ENCODE results near the gene INPP5A.
"Not testable (repeated sequence)": the region's sequence is repeated elsewhere in the genome, so short reads cannot be mapped to it uniquely, and the experiment has no call there.

INPP5A gene

GRCh38 chr10:132696204-132696603 is 158.6 kb downstream of the INPP5A start:
- DNase-seq (ENCODE audit: low read depth): no peak

- no peak for DNase-seq (ENCODE audit: low read depth)
Measured at GRCh38 chr10:132696728-132697577, 159.4 kb downstream of the INPP5A start.

- DNase-seq (ENCODE audit: low read depth): no peak
Measured at GRCh38 chr10:132697578-132698200, 160.1 kb downstream of the INPP5A start.

GRCh38 chr10:132698211-132698751 is 160.7 kb downstream of the INPP5A start:
- DNase-seq (ENCODE audit: low read depth): no peak

- no peak for DNase-seq (ENCODE audit: low read depth)
Measured at GRCh38 chr10:132698761-132699391, 161.3 kb downstream of the INPP5A start.

- DNase-seq (ENCODE audit: low read depth): no peak
Measured at GRCh38 chr10:132699411-132700155, 162.0 kb downstream of the INPP5A start.

- no peak for DNase-seq (ENCODE audit: low read depth)
Measured at GRCh38 chr10:132700156-132701098, 162.8 kb downstream of the INPP5A start.

- no peak for DNase-seq (ENCODE audit: low read depth)
Measured at GRCh38 chr10:132701099-132701845, 163.7 kb downstream of the INPP5A start.

- DNase-seq (ENCODE audit: low read depth): no peak
Measured at GRCh38 chr10:132701846-132702190, 164.2 kb downstream of the INPP5A start.

- no peak for DNase-seq (ENCODE audit: low read depth)
Measured at GRCh38 chr10:132702601-132703418, 165.2 kb downstream of the INPP5A start.

- no peak for DNase-seq (ENCODE audit: low read depth)
Measured at GRCh38 chr10:132703419-132704007, 165.9 kb downstream of the INPP5A start.

- DNase-seq (ENCODE audit: low read depth): no peak
Measured at GRCh38 chr10:132704008-132704814, 166.6 kb downstream of the INPP5A start.

- DNase-seq (ENCODE audit: low read depth): not testable (repeated sequence)
Measured at GRCh38 chr10:132704815-132705064, 167.2 kb downstream of the INPP5A start.

GRCh38 chr10:132705173-132705572 is 167.6 kb downstream of the INPP5A start:
- DNase-seq (ENCODE audit: low read depth): no peak

- no peak for DNase-seq (ENCODE audit: low read depth)
Measured at GRCh38 chr10:132705943-132706342, 168.4 kb downstream of the INPP5A start.

GRCh38 chr10:132706701-132707100 is 169.1 kb downstream of the INPP5A start:
- no peak for DNase-seq (ENCODE audit: low read depth)

- DNase-seq (ENCODE audit: low read depth): no peak
Measured at GRCh38 chr10:132707121-132707775, 169.7 kb downstream of the INPP5A start.

GRCh38 chr10:132707776-132708171 is 170.2 kb downstream of the INPP5A start:
- DNase-seq (ENCODE audit: low read depth): no peak

All from stimulated activated CD8-positive, alpha-beta memory T cell treated with anti-CD3 and anti-CD28 coated beads, Interleukin-4, amount 100 ng/mL, for 24 hours (primary cell).